PC-9 (cell line): Measurements from ENCODE around the gene PXMP2.

ENCODE experiments used
- EZH2 ChIP-seq: fragments of 200-600 bp; sonication (generic); IDR thresholded peaks from 2 replicates; pipeline ENCODE4 v1.8.0; 2017; ENCODE audit warnings: antibody characterized with exemption, low read depth
- TF ChIP-seq, protein P1 (sequence below): fragments of 200-600 bp; sonication (generic); conservative IDR thresholded peaks from 2 replicates; pipeline ENCODE4 v1.6.1; 2017; ENCODE audit warnings: mixed run types, antibody characterized with exemption, mild to moderate bottlenecking, moderate library complexity

DNA sequence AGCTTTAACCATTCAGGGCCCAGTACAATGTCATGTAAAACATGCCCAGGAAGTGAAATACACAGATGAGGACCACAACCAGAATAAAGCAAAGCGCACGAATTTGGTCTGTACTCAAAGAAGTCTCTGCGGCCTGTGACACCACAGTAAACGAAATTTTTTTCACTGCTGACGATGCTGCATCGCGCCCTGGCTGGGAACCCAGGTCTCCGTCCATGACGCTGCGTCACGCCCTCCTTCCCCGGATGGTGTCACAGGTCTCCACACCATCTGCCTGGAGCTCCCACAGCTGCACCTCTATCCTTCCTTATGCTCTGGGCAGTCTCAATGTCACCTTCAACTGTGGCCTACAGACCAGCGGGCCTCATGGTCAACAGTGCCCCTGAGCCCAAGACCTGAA, 56.4 kb downstream of the PXMP2 start:
- TF ChIP-seq, protein P1, sequence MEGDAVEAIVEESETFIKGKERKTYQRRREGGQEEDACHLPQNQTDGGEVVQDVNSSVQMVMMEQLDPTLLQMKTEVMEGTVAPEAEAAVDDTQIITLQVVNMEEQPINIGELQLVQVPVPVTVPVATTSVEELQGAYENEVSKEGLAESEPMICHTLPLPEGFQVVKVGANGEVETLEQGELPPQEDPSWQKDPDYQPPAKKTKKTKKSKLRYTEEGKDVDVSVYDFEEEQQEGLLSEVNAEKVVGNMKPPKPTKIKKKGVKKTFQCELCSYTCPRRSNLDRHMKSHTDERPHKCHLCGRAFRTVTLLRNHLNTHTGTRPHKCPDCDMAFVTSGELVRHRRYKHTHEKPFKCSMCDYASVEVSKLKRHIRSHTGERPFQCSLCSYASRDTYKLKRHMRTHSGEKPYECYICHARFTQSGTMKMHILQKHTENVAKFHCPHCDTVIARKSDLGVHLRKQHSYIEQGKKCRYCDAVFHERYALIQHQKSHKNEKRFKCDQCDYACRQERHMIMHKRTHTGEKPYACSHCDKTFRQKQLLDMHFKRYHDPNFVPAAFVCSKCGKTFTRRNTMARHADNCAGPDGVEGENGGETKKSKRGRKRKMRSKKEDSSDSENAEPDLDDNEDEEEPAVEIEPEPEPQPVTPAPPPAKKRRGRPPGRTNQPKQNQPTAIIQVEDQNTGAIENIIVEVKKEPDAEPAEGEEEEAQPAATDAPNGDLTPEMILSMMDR: no peak
- no peak for TF ChIP-seq EZH2
